GM12878 (cell line): ENCODE data around the gene PNPLA3. TPM values are rescaled to one million over a fixed set of nuclear protein-coding genes. Genes with fewer than 3 reads are reported as not detected.

Experiments
- ATAC-seq: fragments of 200-7000 bp; cut with Tn5 transposase; 3 replicates; pipeline ENCODE4 v1.9.1; 2020; ENCODE audit warnings: mild to moderate bottlenecking, moderate library complexity
- BruUV-seq: library from RNA; stranded (reverse); fragments of 400-500 nt; replicated peaks from 2 replicates; lab custom pipeline; 2021; lab: Mats Ljungman, UMichigan
- CTCF ChIA-PET: fragments of 300-600 bp; sonication (Branson Sonifier 250); formaldehyde crosslinking; extraction: SDS; loops from one replicate; lab custom pipeline; 2021; ENCODE audit warnings: inconsistent platforms; lab: Yijun Ruan, JAX
- POLR2A ChIA-PET: fragments of 350-600 bp; formaldehyde crosslinking; extraction: SDS; loops from one replicate; lab custom pipeline; 2021; ENCODE audit warnings: inconsistent platforms; lab: Charles Lee
- RAD21 ChIA-PET: fragments of 300-600 bp; sonication (Branson Sonifier 250); formaldehyde crosslinking; loops from one replicate; lab custom pipeline; 2023; ENCODE audit warnings: antibody characterized with exemption; ENCODE audit not compliant: unreplicated experiment; lab: Charles Lee
- SMC1A ChIA-PET: fragments of 300-600 bp; sonication (Branson Sonifier 250); formaldehyde crosslinking; loops from one replicate; lab custom pipeline; 2023; ENCODE audit not compliant: unreplicated experiment, uncharacterized antibody; lab: Charles Lee
- DNase-seq: peaks from one replicate; pipeline ENCODE4 v3.0.0-alpha.2; 2011; ENCODE audit warnings: low read depth, low spot score
- FAIRE-seq: peaks from 3 replicates; lab custom pipeline; 2011; peaks lifted over from hg19 to GRCh38; lab: Jason Lieb, UNC
- H2AFZ ChIP-seq: 2 replicates; pipeline ENCODE4 v1.6.0; 2011; ENCODE audit warnings: low read depth, low read length, control low read depth; ENCODE audit not compliant: control insufficient read depth
- H3K27ac ChIP-seq: 2 replicates; pipeline ENCODE4 v1.5.1; 2011; ENCODE audit warnings: control low read depth; ENCODE audit not compliant: control insufficient read depth, insufficient read depth
- H3K27me3 ChIP-seq, 2 experiments: replicated peaks in 1 of 2; 2 replicates each; pipeline versions ENCODE4 v1.6.0 to v1.6.1; 2011; ENCODE audit warnings: low read length in 1 of 2; ENCODE audit not compliant: control insufficient read depth in 2 of 2, insufficient read depth in 2 of 2
- H3K36me3 ChIP-seq, 2 experiments: 2 replicates each; pipeline ENCODE4 v1.5.1; 2011; ENCODE audit warnings: low read length in 1 of 2; ENCODE audit not compliant: control insufficient read depth in 2 of 2, insufficient read depth in 2 of 2
- H3K4me1 ChIP-seq: 2 replicates; pipeline ENCODE4 v1.6.1; 2011; ENCODE audit warnings: mild to moderate bottlenecking, low read length, moderate library complexity, mixed read lengths; ENCODE audit not compliant: control insufficient read depth, insufficient read depth
- H3K4me2 ChIP-seq: 2 replicates; pipeline ENCODE4 v1.6.0; 2011; ENCODE audit warnings: control low read depth; ENCODE audit not compliant: control insufficient read depth, insufficient read depth
- H3K4me3 ChIP-seq: fragments of 200-600 bp; sonication (generic); 2 replicates; pipeline ENCODE4 v1.5.1; 2016
- H3K79me2 ChIP-seq: 2 replicates; pipeline ENCODE4 v1.6.0; 2011; ENCODE audit warnings: low read length; ENCODE audit not compliant: control insufficient read depth, insufficient read depth
- H3K9ac ChIP-seq: 2 replicates; pipeline ENCODE4 v1.8.0; 2011; ENCODE audit warnings: low read length, control low read depth, mixed read lengths; ENCODE audit not compliant: control insufficient read depth, insufficient read depth
- H3K9me3 ChIP-seq: replicated peaks from 3 replicates; pipeline ENCODE4 v1.5.1; 2011; ENCODE audit warnings: mild to moderate bottlenecking, low read length; ENCODE audit not compliant: control insufficient read depth, insufficient read depth
- H4K20me1 ChIP-seq: 2 replicates; pipeline ENCODE4 v1.6.0; 2011; ENCODE audit not compliant: control insufficient read depth, insufficient read depth
- EP300 ChIP-seq, 2 experiments: fragments of 150-350 bp in 1 of 2; IDR thresholded peaks; 2 replicates each; pipeline ENCODE4 v1.6.1; 2011 to 2012; ENCODE audit warnings: low read depth in 2 of 2, low read length in 2 of 2, borderline replicate concordance in 1 of 2, improper control_type of control experiment in 1 of 2, inconsistent platforms in 1 of 2; ENCODE audit not compliant: control insufficient read depth in 1 of 2
- MYB ChIP-seq: fragments of 150-350 bp; IDR thresholded peaks from 2 replicates; pipeline ENCODE4 v1.6.1; 2014; ENCODE audit warnings: mild to moderate bottlenecking, low read depth, low read length, borderline replicate concordance
- PAX8 ChIP-seq: fragments of 450-650 bp; IDR thresholded peaks from 2 replicates; pipeline ENCODE4 v1.6.1; 2017; ENCODE audit warnings: mild to moderate bottlenecking, moderate library complexity
- PML ChIP-seq: IDR thresholded peaks from 2 replicates; pipeline ENCODE4 v1.6.1; 2012; ENCODE audit warnings: low read length, inconsistent platforms
- POU2F2 ChIP-seq: IDR thresholded peaks from 3 replicates; pipeline ENCODE4 v1.6.1; 2011; ENCODE audit warnings: low read depth, mild to moderate bottlenecking, low read length, borderline replicate concordance
- RCOR1 ChIP-seq: conservative IDR thresholded peaks from 2 replicates; pipeline ENCODE4 v1.6.1; 2012; ENCODE audit warnings: low read depth, low read length, improper control_type of control experiment
- SUPT20H ChIP-seq: IDR thresholded peaks from 2 replicates; pipeline ENCODE4 v1.6.1; 2011; ENCODE audit warnings: low read depth, mild to moderate bottlenecking, low read length, moderate library complexity, borderline replicate concordance; ENCODE audit not compliant: control insufficient read depth
- USF1 ChIP-seq: IDR thresholded peaks from 2 replicates; pipeline ENCODE4 v1.6.1; 2011; ENCODE audit warnings: borderline replicate concordance, low read depth, mild to moderate bottlenecking, moderate library complexity, mixed read lengths, low read length; ENCODE audit not compliant: insufficient read depth; ENCODE audit errors: extremely low read length
- ZBTB4 ChIP-seq: fragments of 450-650 bp; formaldehyde crosslinking; IDR thresholded peaks from 2 replicates; pipeline ENCODE4 v1.4.0; 2022; ENCODE audit warnings: mild to moderate bottlenecking, moderate library complexity
- ZNF274 ChIP-seq: IDR thresholded peaks from one replicate; pipeline ENCODE4 v1.8.0; 2011; ENCODE audit not compliant: insufficient read length, insufficient read depth
- WGBS: methylation state at CpG from one replicate; pipeline ENCODE4 v1.1.6; 2016; ENCODE audit warnings: low lambda C conversion rate; ENCODE audit not compliant: insufficient replicate concordance, insufficient coverage; ENCODE audit errors: missing lambda C conversion rate; 5-methylcytosine and 5-hydroxymethylcytosine counted together
- in situ Hi-C: fragments of 300-500 bp; cut with MboI; formaldehyde crosslinking; loops from 9 replicates; pipeline ENCODE4 v1.14.3; 2018; ENCODE audit warnings: mixed read lengths
- intact Hi-C: fragments of 100-400 bp; cut with micrococcal nuclease; formaldehyde crosslinking; loops from one replicate; pipeline ENCODE4 v1.14.2; 2022; ENCODE audit not compliant: unreplicated experiment
- polyA plus RNA-seq, 11 experiments: library from polyadenylated mRNA; depleted of rRNA in 4 of 11; unstranded in 6 of 11; stranded (reverse) in 5 of 11; fragments of >200 nt; fragmentation: Nextera tagmentation in 4 of 11; fragmentation: Illumina TruSeq in 1 of 11; extraction: Ambion mirVana in 4 of 11; extraction: Trizol in 1 of 11; gene quantifications; 1 replicate in 1 of 11; 2 replicates in 10 of 11; pipeline versions ENCODE4 v1.2.1 to v1.2.3, GENCODE V29; 2011 to 2016; ENCODE audit warnings: inconsistent platforms in 2 of 11, missing spikeins in 2 of 11, low read depth in 1 of 11
- total RNA-seq, 4 experiments: library from RNA; depleted of rRNA in 3 of 4; stranded (reverse); fragments of >200 nt in 3 of 4; fragmentation: Illumina TruSeq in 1 of 4; extraction: Trizol in 1 of 4; gene quantifications; 2 replicates each; pipeline versions ENCODE4 v1.2.1 to v1.2.3, GENCODE V29; 2013 to 2021
- TF ChIP-seq, protein P1 (sequence below): fragments of 450-650 bp; IDR thresholded peaks from 2 replicates; pipeline ENCODE4 v1.6.1; 2017; ENCODE audit warnings: mild to moderate bottlenecking, low read depth, inconsistent platforms; ENCODE audit not compliant: poor library complexity, severe bottlenecking

The PNPLA3 gene
- total and polyA plus RNA-seq, 10 of the 15 experiments (the other 5 are each of a cell fraction or from before 2014, with no cell fraction given) = 0.05 to 0.08 TPM; not detected in 8

- TF ChIP-seq, protein P1, sequence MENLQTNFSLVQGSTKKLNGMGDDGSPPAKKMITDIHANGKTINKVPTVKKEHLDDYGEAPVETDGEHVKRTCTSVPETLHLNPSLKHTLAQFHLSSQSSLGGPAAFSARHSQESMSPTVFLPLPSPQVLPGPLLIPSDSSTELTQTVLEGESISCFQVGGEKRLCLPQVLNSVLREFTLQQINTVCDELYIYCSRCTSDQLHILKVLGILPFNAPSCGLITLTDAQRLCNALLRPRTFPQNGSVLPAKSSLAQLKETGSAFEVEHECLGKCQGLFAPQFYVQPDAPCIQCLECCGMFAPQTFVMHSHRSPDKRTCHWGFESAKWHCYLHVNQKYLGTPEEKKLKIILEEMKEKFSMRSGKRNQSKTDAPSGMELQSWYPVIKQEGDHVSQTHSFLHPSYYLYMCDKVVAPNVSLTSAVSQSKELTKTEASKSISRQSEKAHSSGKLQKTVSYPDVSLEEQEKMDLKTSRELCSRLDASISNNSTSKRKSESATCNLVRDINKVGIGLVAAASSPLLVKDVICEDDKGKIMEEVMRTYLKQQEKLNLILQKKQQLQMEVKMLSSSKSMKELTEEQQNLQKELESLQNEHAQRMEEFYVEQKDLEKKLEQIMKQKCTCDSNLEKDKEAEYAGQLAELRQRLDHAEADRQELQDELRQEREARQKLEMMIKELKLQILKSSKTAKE = no peak
- TF ChIP-seq PML = no peak
These were observed 30.6 kb downstream of the PNPLA3 start (continued) for GRCh38 chr22:43953988-43954785.

- ChIA-PET POLR2A (interaction anchor here (0.6 to 1.4 kb wide), 2 partner anchors 9 to 152 kb away, joined by 3 to 4 read pairs; no protein-coding TSS in a partner anchor), RAD21 (interaction anchor here (1.1 to 2.0 kb wide), 2 partner anchors 9 to 130 kb away, joined by 3 to 8 read pairs; no protein-coding TSS in a partner anchor), SMC1A (interaction anchor here (1.3 to 2.0 kb wide), 3 partner anchors 38 to 143 kb away, joined by 3 to 6 read pairs (median 3); partner anchors contain the start of gene EFCAB6), CTCF (interaction anchor here (0.8 to 1.9 kb wide), 5 partner anchors 9 to 131 kb away, joined by 3 to 17 read pairs (median 3); no protein-coding TSS in a partner anchor)
- FAIRE-seq (peak; percentile 89), DNase-seq (peak; percentile 77), ATAC-seq (peak; percentile 98)
- Histone ChIP-seq H3K27ac (peak within 1 kb of the TSS; percentile 75), H3K79me2 (peaks cover 34% of the 10 kb centered on the region), H4K20me1 (no peaks in the 10 kb centered on the region), H3K4me2 (peak within 1 kb of the TSS; percentile 96), H3K27me3 (no peaks in the 10 kb centered on the region), H2AFZ (peak within 1 kb of the TSS; percentile 85), H3K9me3 (no peaks in the 10 kb centered on the region), H3K4me1 (peaks cover 3% of the 10 kb centered on the region), H3K4me3 (peak within 1 kb of the TSS; percentile 90), H3K36me3 (no peaks in the 10 kb centered on the region), H3K9ac (peak within 1 kb of the TSS; percentile 88)
- WGBS = under 1% methylated on average over 74 of the region's 74 CpGs
- BruUV-seq = no TSS peak
- intact Hi-C loops (no loop called here), in situ Hi-C loops (no loop called here)
- TF ChIP-seq PAX8 = no peak
- peak; percentile 61; the same call in 1 of the 3 replicates for TF ChIP-seq POU2F2
- 0 out of 2 replicates have a peak, but pooled peaks have one; percentile 72 for TF ChIP-seq RCOR1
- no peak for TF ChIP-seq MYB
- TF ChIP-seq USF1 = peak; percentile 82
- TF ChIP-seq EP300 (IDR thresholded peaks at IDR 0.05; ENCODE audit: borderline replicate concordance in 1 of 2, control insufficient read depth in 1 of 2, low read depth in 2 of 2, low read length in 2 of 2) = no peak
- TF ChIP-seq SUPT20H = no peak
- no peak for TF ChIP-seq ZNF274
- TF ChIP-seq ZBTB4 = no peak
These were observed 31.7 kb downstream of the PNPLA3 start, which contains the start of gene SAMM50 for GRCh38 chr22:43955040-43955882. SAMM50 (plus strand) TSS chr22:43955442; CDS start chr22:43955578, 136 bp downstream.
